Measurements from ENCODE around the gene FBN2.

DNA sequence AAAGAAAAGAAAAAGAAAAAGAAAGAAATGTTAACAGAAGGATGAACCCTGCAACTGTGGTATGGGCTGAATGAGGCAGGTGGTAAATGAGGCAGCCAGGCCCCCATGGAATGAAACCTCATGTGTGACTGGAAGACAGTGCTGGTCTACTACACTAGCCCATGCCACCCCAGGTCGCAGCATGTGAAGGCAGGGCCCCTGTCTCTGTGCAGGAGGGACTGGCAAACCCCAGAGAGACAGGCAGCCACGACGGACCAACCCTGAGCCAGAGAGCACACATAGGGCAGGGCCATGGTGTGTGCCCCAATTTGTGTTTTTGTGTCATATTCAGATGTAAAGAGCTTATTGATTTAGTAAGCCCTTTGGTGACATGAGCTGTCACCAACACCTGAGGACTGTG lies 198.5 kb downstream of the FBN2 start:
- TF ChIP-seq EZH2phosphoT487 (IDR thresholded peaks at IDR 0.05; ENCODE audit: insufficient read depth, low read depth) (no peak), EZH2 (IDR thresholded peaks at IDR 0.05; ENCODE audit: insufficient read depth, poor library complexity, severe bottlenecking) (no peak)
